ENCODE data around the gene STAP2. TPM values are rescaled to one million over a fixed set of nuclear protein-coding genes. Genes with fewer than 3 reads are reported as not detected.
A peak's percentile ranks its signal among the peaks of the same experiment; 100 is the strongest.

The STAP2 gene
- total and polyA plus RNA-seq, 9 of the 15 experiments (the other 6 are each of a cell fraction or from before 2014, with no cell fraction given): 1.2 to 9.8 (median 4.5) TPM

DNA sequence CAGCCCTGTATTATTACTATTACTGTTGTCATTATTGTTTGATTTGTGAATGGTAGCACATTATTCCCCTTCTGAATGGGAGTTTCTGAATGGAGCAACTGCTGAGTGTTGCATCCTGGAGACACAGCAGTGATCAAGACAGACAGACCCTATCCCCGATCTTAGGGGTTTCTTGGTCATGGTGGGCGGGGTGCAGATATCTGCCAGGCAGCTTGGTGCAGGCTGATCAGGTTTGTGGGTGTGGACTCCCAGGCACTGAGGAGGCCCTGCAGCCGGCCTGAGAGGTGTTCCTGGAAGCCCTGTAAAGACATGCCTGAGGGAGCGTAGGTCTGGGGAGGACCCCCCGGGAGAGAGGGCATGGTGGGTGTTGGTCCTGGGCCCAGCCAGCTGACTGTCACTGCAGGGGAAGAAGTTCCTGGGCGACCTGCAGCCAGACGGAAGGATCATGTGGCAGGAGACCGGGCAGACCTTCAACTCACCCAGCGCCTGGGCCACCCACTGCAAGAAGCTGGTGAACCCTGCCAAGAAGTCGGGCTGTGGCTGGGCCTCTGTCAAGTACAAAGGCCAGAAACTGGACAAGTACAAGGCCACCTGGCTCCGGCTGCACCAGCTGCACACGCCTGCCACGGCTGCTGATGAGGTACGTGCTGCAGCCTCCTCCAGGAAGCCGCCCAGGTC, 6.9 kb upstream of the STAP2 start:
- intact Hi-C loops (cut with micrococcal nuclease) (no loop called here), in situ Hi-C loops (cut with MboI) (loop anchor here (10.0 kb wide), 1 partner anchor 71 kb away; the partner anchor contains the start of gene SHD)
- no peaks in the 10 kb centered on the region for H4K20me1 ChIP-seq (replicated peaks; ENCODE audit: control insufficient read depth, insufficient read depth, low read length)
- POLR2A ChIA-PET: interaction anchor here (0.5 to 0.6 kb wide), 3 partner anchors 14 to 82 kb away, joined by 3 read pairs; no protein-coding TSS in a partner anchor
- no peaks in the 10 kb centered on the region for H3K9me3 ChIP-seq (replicated peaks; ENCODE audit: control insufficient read depth, insufficient read depth, low read depth, low read length)
- no peak for ATAC-seq
- no peak for DNase-seq (ENCODE audit: extremely low read depth in 1 of 4, low spot score in 3 of 4)
- peak overlapping the region in 1 of 2 experiments; percentile 76; a peak in 1 of 4 replicates for H3K9ac ChIP-seq (ENCODE audit: insufficient read depth in 1 of 2, low read depth in 2 of 2, low read length in 2 of 2)
- no peak for FAIRE-seq
- TF ChIP-seq ESRRA (IDR thresholded peaks at IDR 0.05; ENCODE audit: borderline replicate concordance, low read depth) (no peak), ZNF766 (CRISPR knock-in tag; conservative IDR thresholded peaks at IDR 0.05) (no peak)
- CTCF ChIA-PET (ENCODE audit: low intra/inter-chr PET ratio): no interaction called here
- no peak overlapping the region for H3K27ac ChIP-seq (ENCODE audit: extremely low read depth, low read depth, low read length)
- H3K4me3 ChIP-seq: no peak overlapping the region
- TSS peak; percentile 35 for BruUV-seq (replicated peaks)
- H3K4me1 ChIP-seq (replicated peaks in 1 of 2; ENCODE audit: control insufficient read depth in 2 of 2, insufficient read depth in 2 of 2, low read length in 2 of 2): peaks cover 8 to 31% of the 10 kb centered on the region in 2 experiments; a peak in 4 of 5 replicates
- peaks cover 15% of the 10 kb centered on the region; the same call in 2 of the 3 replicates for H3K36me3 ChIP-seq (ENCODE audit: control insufficient read depth, insufficient read depth, low read length)
- no peak overlapping the region for H2AFZ ChIP-seq (ENCODE audit: low read depth, low read length)
- 87% methylated on average over 12 of the region's 15 CpGs for WGBS (ENCODE audit: insufficient coverage, low coverage, missing lambda C conversion rate)
- H3K79me2 ChIP-seq (ENCODE audit: control insufficient read depth, insufficient read depth, low read length): peaks cover 7% of the 10 kb centered on the region
- H3K4me2 ChIP-seq (ENCODE audit: insufficient read depth, low read length): no peak overlapping the region
- H3K9me1 ChIP-seq (ENCODE audit: control insufficient read depth, insufficient read depth, low read length): no peaks in the 10 kb centered on the region
- H3K27me3 ChIP-seq (ENCODE audit: control insufficient read depth in 2 of 2, insufficient read depth in 2 of 2, low read length in 2 of 2): no peaks in the 10 kb centered on the region
